Fibroblast of the aortic adventitia (primary cell): ENCODE data around the gene DNAJC22. TPM values are rescaled to one million over a fixed set of nuclear protein-coding genes. Genes with fewer than 3 reads are reported as not detected.

Source experiments
- DNase-seq: peaks from one replicate; pipeline ENCODE4 v3.0.0-alpha.2; 2010; ENCODE audit warnings: low read depth
- H3K4me3 ChIP-seq: 2 replicates; pipeline ENCODE4 v1.5.1; 2011; ENCODE audit warnings: low read depth, mild to moderate bottlenecking, control low read depth, low read length, moderate library complexity
- CTCF ChIP-seq: IDR thresholded peaks from 2 replicates; pipeline ENCODE4 v1.5.1; 2011; ENCODE audit warnings: mild to moderate bottlenecking, low read length, control low read depth, inconsistent platforms; ENCODE audit not compliant: insufficient read depth
- total RNA-seq: library from RNA; depleted of rRNA; stranded (reverse); fragments of >200 nt; gene quantifications from 2 replicates; pipeline ENCODE4 v1.2.3, GENCODE V29; 2012; ENCODE audit warnings: low replicate concordance

Gene DNAJC22
- total RNA-seq, 1 donor, result 1.6 TPM

GRCh38 chr12:49347311-49348193, 864 bp downstream of the DNAJC22 start:
- DNase-seq, result peak; percentile 70
- peak; percentile 83 for TF ChIP-seq CTCF
- peak overlapping the region; percentile 39 for H3K4me3 ChIP-seq

DNA sequence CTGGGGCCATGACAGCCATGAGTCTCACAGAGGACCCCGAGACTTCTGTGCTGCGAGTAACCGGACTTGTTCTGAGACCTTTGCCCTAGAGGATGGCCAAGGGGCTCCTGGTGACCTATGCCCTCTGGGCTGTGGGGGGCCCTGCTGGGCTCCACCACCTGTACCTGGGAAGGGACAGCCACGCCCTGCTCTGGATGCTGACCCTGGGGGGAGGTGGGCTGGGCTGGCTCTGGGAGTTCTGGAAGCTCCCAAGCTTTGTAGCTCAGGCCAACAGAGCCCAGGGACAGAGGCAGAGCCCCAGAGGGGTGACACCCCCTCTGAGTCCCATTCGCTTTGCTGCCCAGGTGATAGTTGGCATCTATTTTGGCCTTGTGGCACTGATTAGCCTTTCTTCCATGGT, 2.1 kb downstream of the DNAJC22 start:
- no peak for DNase-seq
- no peak for TF ChIP-seq CTCF
- H3K4me3 ChIP-seq, result no peak overlapping the region

- H3K4me3 ChIP-seq, result no peak overlapping the region
- no peak for DNase-seq
- no peak for TF ChIP-seq CTCF
Observed at GRCh38 chr12:49349266-49349665, 2.6 kb downstream of the DNAJC22 start.

GRCh38 chr12:49352351-49352750, 5.7 kb downstream of the DNAJC22 start:
- DNase-seq, result no peak
- no peak overlapping the region for H3K4me3 ChIP-seq
- no peak for TF ChIP-seq CTCF

DNA sequence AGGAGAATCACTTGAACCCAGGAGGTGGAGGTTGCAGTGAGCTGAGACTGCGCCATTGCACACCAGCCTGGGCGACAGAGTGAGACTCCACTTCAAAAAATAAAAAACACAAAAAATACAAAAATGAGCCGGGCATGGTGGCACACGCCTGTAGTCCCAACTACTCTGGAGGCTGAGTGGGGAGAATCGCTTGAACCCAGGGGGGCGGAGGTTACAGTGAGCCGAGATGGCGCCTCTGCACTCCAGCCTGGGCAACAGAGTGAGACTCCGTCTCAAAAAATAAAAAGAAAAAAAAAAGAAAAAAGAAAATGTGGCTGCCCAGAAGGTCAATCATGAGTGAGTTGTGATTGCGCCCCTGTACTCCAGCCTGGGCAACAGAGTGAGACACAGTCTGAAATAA, 9.2 kb downstream of the DNAJC22 start:
- DNase-seq, result no peak
- no peak for TF ChIP-seq CTCF
- no peak overlapping the region for H3K4me3 ChIP-seq

- TF ChIP-seq CTCF, result peak; percentile 55
- no peak overlapping the region for H3K4me3 ChIP-seq
- DNase-seq, result peak; percentile 87
Observed at GRCh38 chr12:49357103-49357678, 10.5 kb downstream of the DNAJC22 start.
